GM21576 (cell line): ENCODE measurements around the gene GLIPR1L2.

Experiments
- ATAC-seq: cut with Tn5 transposase; IDR thresholded peaks from one replicate; pipeline ENCODE4 v1.9.1; 2021; ENCODE audit warnings: mild to moderate bottlenecking, moderate library complexity; ENCODE audit not compliant: unreplicated experiment

Gene GLIPR1L2

GRCh38 chr12:75474116-75474515, 83.2 kb downstream of the GLIPR1L2 start:
- no peak for ATAC-seq

DNA sequence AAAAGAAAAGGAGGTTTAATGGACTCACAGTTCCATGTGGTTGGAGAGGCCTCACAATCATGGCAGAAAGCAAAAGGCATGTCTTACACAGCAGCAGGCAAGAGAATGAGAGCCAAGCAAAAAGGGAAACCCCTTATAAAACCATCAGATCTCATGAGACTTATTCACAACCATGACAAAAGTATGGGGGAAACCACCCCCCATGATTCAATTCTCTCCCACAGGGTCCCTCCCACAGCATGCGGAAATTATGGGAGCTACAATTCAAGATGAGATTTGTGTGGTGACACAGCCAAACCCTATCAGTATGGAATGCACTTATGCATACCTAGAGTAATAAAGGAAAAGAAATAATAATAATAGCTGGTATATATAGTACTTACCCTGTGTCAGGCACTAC, 85.2 kb downstream of the GLIPR1L2 start:
- no peak for ATAC-seq

GRCh38 chr12:75477137-75477536, 86.2 kb downstream of the GLIPR1L2 start:
- ATAC-seq, result no peak

- ATAC-seq, result no peak
These were observed 87.4 kb downstream of the GLIPR1L2 start for GRCh38 chr12:75478116-75478794.

DNA sequence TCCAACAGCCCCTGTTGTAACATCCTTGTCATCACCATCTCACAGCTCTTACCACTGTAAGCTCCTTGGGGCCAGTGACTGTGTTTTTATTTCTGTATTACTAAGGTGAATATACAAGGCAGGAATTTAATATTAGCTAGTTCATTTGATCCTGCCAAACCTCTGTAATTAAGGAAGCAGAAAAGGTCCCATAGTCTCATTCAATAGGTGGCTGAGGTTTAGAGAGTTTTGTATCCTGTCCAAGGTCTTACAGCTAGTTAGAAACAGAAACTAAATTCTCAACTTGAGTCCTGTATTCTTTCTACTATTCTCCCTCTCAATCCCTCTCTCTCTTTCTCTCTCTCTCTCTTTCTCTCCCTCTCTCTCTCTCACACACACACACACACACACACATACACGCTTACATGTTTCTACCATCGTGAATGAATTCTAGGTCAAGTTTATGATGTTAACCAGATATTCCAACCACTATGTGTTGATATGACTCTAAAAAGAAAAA, 89.1 kb downstream of the GLIPR1L2 start:
- ATAC-seq, result peak; percentile 32

GRCh38 chr12:75480469-75480949, 89.6 kb downstream of the GLIPR1L2 start, which contains the start of gene GLIPR1:
GLIPR1 (plus strand) TSS chr12:75480755; CDS start chr12:75480881, 126 bp downstream.
- peak; percentile 86 for ATAC-seq

GRCh38 chr12:75481013-75481705, 90.3 kb downstream of the GLIPR1L2 start:
- ATAC-seq, result peak; percentile 17

DNA sequence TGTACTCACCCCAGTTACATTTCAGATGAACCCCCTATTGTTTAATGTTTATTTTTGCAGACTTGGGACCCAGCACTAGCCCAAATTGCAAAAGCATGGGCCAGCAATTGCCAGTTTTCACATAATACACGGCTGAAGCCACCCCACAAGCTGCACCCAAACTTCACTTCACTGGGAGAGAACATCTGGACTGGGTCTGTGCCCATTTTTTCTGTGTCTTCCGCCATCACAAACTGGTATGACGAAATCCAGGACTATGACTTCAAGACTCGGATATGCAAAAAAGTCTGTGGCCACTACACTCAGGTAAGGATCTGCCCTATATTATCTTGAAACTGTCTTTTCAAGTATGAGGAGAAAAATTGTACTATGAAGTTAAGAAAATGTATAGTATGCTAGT, 90.9 kb downstream of the GLIPR1L2 start:
- no peak for ATAC-seq
